ENCODE measurements around the gene CFDP1. TPM values are rescaled to one million over a fixed set of nuclear protein-coding genes. Genes with fewer than 3 reads are reported as not detected.

CFDP1 gene
- total RNA-seq, 4 donors from 2014 or later: 36.7 to 81.4 (median 48.2) TPM

DNA sequence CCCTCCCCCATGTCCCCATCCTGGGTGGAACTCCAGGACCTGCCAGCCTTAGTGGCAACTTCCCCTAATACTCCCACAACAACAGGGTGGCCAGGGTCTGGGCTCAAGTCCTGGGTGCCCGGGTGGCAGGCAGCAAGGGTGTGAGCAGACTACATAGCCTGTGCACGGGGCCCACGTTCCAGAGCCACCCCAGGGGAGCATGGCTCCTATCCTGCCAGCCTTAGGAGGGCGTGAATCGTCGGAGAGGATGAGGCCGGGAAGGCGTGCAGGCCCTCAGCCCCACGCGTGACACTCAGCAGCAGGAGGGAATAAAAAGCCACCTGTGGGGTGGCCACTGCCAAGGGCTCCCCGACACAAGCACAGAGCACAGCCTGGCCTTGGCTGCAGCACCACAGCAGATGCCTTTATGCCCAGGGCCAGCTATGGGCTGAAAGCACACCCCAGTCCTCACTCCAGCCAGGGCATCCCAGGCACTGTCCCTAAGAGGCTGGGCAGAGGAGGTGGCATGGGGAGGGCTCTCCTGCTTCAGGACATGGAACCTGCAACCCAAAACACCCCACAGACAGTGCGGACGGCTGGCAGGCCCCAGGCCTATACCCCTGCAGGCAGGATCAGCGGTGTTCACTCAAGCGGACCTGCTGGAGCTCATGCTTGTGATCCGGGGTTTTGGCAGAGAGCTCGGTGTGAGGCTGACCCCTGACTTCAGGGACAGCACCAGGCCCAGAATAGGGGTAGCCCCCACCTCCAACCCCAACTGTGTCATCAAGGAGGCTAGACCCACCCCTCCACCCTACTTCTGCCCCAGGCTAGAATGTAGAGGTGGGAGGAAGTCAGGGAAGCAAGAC lies 184.5 kb downstream of the CFDP1 start:
- 39% methylated on average over 12 of the region's 17 CpGs for WGBS
- Histone ChIP-seq H3K27me3 (no peaks in the 10 kb centered on the region), H3K9me3 (no peaks in the 10 kb centered on the region), H3K27ac (peak overlapping the region; percentile 90), H3K36me3 (no peaks in the 10 kb centered on the region), H3K4me3 (no peak overlapping the region), H3K4me1 (peaks cover 93% of the 10 kb centered on the region)
- TF ChIP-seq, protein P1, sequence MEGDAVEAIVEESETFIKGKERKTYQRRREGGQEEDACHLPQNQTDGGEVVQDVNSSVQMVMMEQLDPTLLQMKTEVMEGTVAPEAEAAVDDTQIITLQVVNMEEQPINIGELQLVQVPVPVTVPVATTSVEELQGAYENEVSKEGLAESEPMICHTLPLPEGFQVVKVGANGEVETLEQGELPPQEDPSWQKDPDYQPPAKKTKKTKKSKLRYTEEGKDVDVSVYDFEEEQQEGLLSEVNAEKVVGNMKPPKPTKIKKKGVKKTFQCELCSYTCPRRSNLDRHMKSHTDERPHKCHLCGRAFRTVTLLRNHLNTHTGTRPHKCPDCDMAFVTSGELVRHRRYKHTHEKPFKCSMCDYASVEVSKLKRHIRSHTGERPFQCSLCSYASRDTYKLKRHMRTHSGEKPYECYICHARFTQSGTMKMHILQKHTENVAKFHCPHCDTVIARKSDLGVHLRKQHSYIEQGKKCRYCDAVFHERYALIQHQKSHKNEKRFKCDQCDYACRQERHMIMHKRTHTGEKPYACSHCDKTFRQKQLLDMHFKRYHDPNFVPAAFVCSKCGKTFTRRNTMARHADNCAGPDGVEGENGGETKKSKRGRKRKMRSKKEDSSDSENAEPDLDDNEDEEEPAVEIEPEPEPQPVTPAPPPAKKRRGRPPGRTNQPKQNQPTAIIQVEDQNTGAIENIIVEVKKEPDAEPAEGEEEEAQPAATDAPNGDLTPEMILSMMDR (IDR thresholded peaks at IDR 0.05): no peak
- TF ChIP-seq POLR2A (IDR thresholded peaks at IDR 0.05) (no peak), POLR2AphosphoS5 (IDR thresholded peaks at IDR 0.05) (no peak), EP300 (IDR thresholded peaks at IDR 0.05) (no peak)
- DNase-seq (ENCODE audit: low spot score in 2 of 2): no peak

DNA sequence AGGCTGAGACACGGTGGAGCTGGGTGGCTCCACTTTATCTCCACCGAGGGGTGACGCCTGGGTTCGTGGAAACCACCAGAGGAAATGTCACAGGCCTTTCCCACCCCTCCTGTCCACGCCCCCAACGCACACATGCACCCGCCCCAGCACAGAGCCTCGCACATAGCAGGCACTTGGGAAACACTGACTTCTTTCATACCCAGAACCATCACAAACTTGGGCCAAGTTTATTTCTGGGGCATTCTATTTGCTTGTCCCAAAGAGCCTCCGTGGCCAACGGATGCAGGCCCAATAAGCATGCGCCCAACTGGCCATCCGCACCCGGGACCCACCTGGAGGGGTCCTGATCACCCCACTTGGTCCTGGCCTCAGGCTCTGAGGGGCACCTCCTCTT lies 185.2 kb downstream of the CFDP1 start:
- Histone ChIP-seq H3K27ac (peak overlapping the region; percentile 90), H3K27me3 (no peaks in the 10 kb centered on the region), H3K36me3 (no peaks in the 10 kb centered on the region), H3K4me3 (no peak overlapping the region), H3K4me1 (peaks cover 92% of the 10 kb centered on the region), H3K9me3 (no peaks in the 10 kb centered on the region)
- no peak for TF ChIP-seq POLR2A (IDR thresholded peaks at IDR 0.05)
- TF ChIP-seq, protein P1 (IDR thresholded peaks at IDR 0.05): no peak
- no peak for TF ChIP-seq EP300 (IDR thresholded peaks at IDR 0.05)
- TF ChIP-seq POLR2AphosphoS5 (IDR thresholded peaks at IDR 0.05): no peak
- WGBS: 54% methylated on average over 9 of the region's 13 CpGs
- DNase-seq (ENCODE audit: low spot score in 2 of 2): no peak

DNA sequence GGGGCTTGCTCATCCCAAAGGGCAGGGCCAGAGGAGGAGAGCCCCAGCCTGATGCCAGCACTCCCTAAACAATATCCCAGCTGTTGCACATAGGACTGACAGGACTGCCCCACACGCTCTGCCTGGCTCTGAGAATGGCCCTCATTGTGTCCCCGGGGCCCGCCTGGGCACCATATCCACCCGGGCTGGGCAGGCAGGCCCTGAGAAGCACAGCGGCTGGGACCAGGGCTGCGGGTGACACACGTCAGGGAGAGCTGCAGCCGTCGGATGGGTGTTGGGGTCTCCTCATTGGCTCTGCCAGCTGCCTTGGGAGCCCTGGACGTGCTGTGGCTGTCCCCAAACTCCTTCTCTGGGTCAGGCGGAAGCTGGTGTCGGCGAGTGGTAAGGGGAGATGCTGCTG lies 186.1 kb downstream of the CFDP1 start:
- peaks cover 5% of the 10 kb centered on the region for H3K36me3 ChIP-seq
- DNase-seq (ENCODE audit: low spot score in 2 of 2): no peak
- WGBS: 75% methylated on average over 13 of the region's 13 CpGs
- H3K4me3 ChIP-seq: no peak overlapping the region
- no peaks in the 10 kb centered on the region for H3K27me3 ChIP-seq
- no peaks in the 10 kb centered on the region for H3K9me3 ChIP-seq
- TF ChIP-seq, protein P1 (IDR thresholded peaks at IDR 0.05): no peak
- TF ChIP-seq POLR2A (IDR thresholded peaks at IDR 0.05) (no peak), EP300 (IDR thresholded peaks at IDR 0.05) (no peak), POLR2AphosphoS5 (IDR thresholded peaks at IDR 0.05) (no peak)
- H3K4me1 ChIP-seq: peaks cover 83% of the 10 kb centered on the region
- H3K27ac ChIP-seq: peak overlapping the region; percentile 62

DNA sequence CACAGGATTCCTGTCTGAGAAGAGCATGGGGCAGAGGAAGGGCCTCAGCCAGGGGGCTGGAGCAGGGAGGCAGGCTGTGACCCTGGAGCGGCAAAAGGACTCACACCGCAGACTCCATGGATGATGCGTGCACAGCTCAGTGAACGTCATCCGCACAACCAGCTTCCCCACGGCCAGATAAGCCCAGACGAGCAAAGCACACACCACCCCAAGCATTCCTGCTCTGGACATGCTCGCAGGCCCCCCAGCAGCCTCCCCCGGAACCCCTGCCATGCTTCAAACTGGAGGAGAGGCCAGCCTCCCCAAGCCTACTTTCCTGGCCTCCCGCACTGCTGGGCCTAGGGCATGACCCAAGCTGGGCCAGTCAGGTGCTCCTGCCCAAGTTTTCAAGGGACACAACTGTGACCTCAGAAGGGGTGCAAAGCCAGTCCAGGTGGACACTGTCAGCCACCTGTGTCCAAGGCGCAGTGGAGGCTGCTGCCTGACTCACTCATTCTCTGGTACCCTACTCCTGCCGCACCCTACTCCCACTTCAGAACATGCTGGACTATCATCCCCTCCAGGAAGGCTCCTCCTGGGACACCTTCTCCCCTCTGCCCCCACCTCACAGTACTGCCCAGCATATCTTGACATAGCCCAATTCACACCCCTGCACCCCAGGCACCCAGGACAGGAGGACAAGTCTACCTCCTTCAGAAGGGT lies 186.6 kb downstream of the CFDP1 start:
- Histone ChIP-seq H3K4me1 (peaks cover 77% of the 10 kb centered on the region), H3K4me3 (no peak overlapping the region), H3K9me3 (no peaks in the 10 kb centered on the region), H3K27me3 (no peaks in the 10 kb centered on the region), H3K36me3 (peaks cover 11% of the 10 kb centered on the region), H3K27ac (peak overlapping the region; percentile 84)
- 74% methylated on average over 8 of the region's 12 CpGs for WGBS
- no peak for TF ChIP-seq POLR2A (IDR thresholded peaks at IDR 0.05)
- TF ChIP-seq, protein P1 (IDR thresholded peaks at IDR 0.05): no peak
- no peak for TF ChIP-seq EP300 (IDR thresholded peaks at IDR 0.05)
- no peak for TF ChIP-seq POLR2AphosphoS5 (IDR thresholded peaks at IDR 0.05)
- no peak for DNase-seq (ENCODE audit: low spot score in 2 of 2)

Data from suprapubic skin (tissue), 4 donors.